ENCODE measurements around the gene NUAK2.

NUAK2 gene

GRCh38 chr1:205353612-205354011, 32.1 kb upstream of the NUAK2 start:
- no peak overlapping the region for H3K4me3 ChIP-seq (ENCODE audit: low read length)
- TF ChIP-seq ZNF274 (IDR thresholded peaks at IDR 0.05; ENCODE audit: low read depth, low read length), result no peak

- TF ChIP-seq ZNF274 (IDR thresholded peaks at IDR 0.05; ENCODE audit: low read depth, low read length), result no peak
- no peak overlapping the region for H3K4me3 ChIP-seq (ENCODE audit: low read length)
These were observed 31.6 kb upstream of the NUAK2 start for GRCh38 chr1:205353191-205353590.

- H3K4me3 ChIP-seq (ENCODE audit: low read length), result no peak overlapping the region
- no peak for TF ChIP-seq ZNF274 (IDR thresholded peaks at IDR 0.05; ENCODE audit: low read depth, low read length)
These were observed 30.6 kb upstream of the NUAK2 start for GRCh38 chr1:205351984-205352713.

- H3K4me3 ChIP-seq (ENCODE audit: low read length), result no peak overlapping the region
- no peak for TF ChIP-seq ZNF274 (IDR thresholded peaks at IDR 0.05; ENCODE audit: low read depth, low read length)
These were observed 29.2 kb upstream of the NUAK2 start for GRCh38 chr1:205350691-205351141.

GRCh38 chr1:205350124-205350523, 28.6 kb upstream of the NUAK2 start:
- no peak for TF ChIP-seq ZNF274 (IDR thresholded peaks at IDR 0.05; ENCODE audit: low read depth, low read length)
- H3K4me3 ChIP-seq (ENCODE audit: low read length), result no peak overlapping the region

- TF ChIP-seq ZNF274 (IDR thresholded peaks at IDR 0.05; ENCODE audit: low read depth, low read length), result no peak
- no peak overlapping the region for H3K4me3 ChIP-seq (ENCODE audit: low read length)
These were observed 27.3 kb upstream of the NUAK2 start for GRCh38 chr1:205348554-205349487.

- no peak overlapping the region for H3K4me3 ChIP-seq (ENCODE audit: low read length)
- no peak for TF ChIP-seq ZNF274 (IDR thresholded peaks at IDR 0.05; ENCODE audit: low read depth, low read length)
These were observed 25.5 kb upstream of the NUAK2 start for GRCh38 chr1:205346956-205347574.

- H3K4me3 ChIP-seq (ENCODE audit: low read length), result no peak overlapping the region
- TF ChIP-seq ZNF274 (IDR thresholded peaks at IDR 0.05; ENCODE audit: low read depth, low read length), result no peak
These were observed 24.2 kb upstream of the NUAK2 start for GRCh38 chr1:205345761-205346160.

GRCh38 chr1:205344066-205344928, 22.8 kb upstream of the NUAK2 start:
- TF ChIP-seq ZNF274 (IDR thresholded peaks at IDR 0.05; ENCODE audit: low read depth, low read length), result no peak
- no peak overlapping the region for H3K4me3 ChIP-seq (ENCODE audit: low read length)

GRCh38 chr1:205343431-205344065, 22.0 kb upstream of the NUAK2 start:
- TF ChIP-seq ZNF274 (IDR thresholded peaks at IDR 0.05; ENCODE audit: low read depth, low read length), result no peak

GRCh38 chr1:205342986-205343385, 21.4 kb upstream of the NUAK2 start:
- no peak for TF ChIP-seq ZNF274 (IDR thresholded peaks at IDR 0.05; ENCODE audit: low read depth, low read length)
- H3K4me3 ChIP-seq (ENCODE audit: low read length), result no peak overlapping the region

More at GRCh38 chr1:205343431-205344065, 22.0 kb upstream of the NUAK2 start:
- no peak overlapping the region for H3K4me3 ChIP-seq (ENCODE audit: low read length)

GRCh38 chr1:205340676-205341075, 19.1 kb upstream of the NUAK2 start:
- no peak for TF ChIP-seq ZNF274 (IDR thresholded peaks at IDR 0.05; ENCODE audit: low read depth, low read length)
- no peak overlapping the region for H3K4me3 ChIP-seq (ENCODE audit: low read length)

GRCh38 chr1:205339717-205340116, 18.2 kb upstream of the NUAK2 start:
- TF ChIP-seq ZNF274 (IDR thresholded peaks at IDR 0.05; ENCODE audit: low read depth, low read length), result no peak
- H3K4me3 ChIP-seq (ENCODE audit: low read length), result no peak overlapping the region
